Sigmoid colon (tissue), 7 donors: ENCODE measurements around the gene HOXD12. TPM values are rescaled to one million over a fixed set of nuclear protein-coding genes. Genes with fewer than 3 reads are reported as not detected.
A peak's percentile ranks its signal among the peaks of the same experiment; 100 is the strongest.

ENCODE experiments used
- DNase-seq: peaks from one replicate; pipeline ENCODE4 v3.0.0-alpha.2; 2019
- H3K27ac ChIP-seq, 4 donors: fragments of 200-600 bp; sonication (generic); one replicate each; pipeline ENCODE4 v1.5.1; 2016 to 2019; ENCODE audit warnings: mild to moderate bottlenecking in 1 of 4
- H3K27me3 ChIP-seq, 3 donors: fragments of 200-600 bp; sonication (generic); one replicate each; pipeline ENCODE4 v1.5.1; 2019; ENCODE audit warnings: mild to moderate bottlenecking in 1 of 3
- H3K36me3 ChIP-seq, 4 donors: fragments of 200-600 bp; sonication (generic); one replicate each; pipeline ENCODE4 v1.5.1; 2016 to 2019
- H3K4me1 ChIP-seq, 4 donors: fragments of 200-600 bp; sonication (generic); one replicate each; pipeline ENCODE4 v1.5.1; 2017 to 2019
- H3K4me3 ChIP-seq, 4 donors: fragments of 200-600 bp; sonication (generic); one replicate each; pipeline ENCODE4 v1.5.1; 2017 to 2019; ENCODE audit warnings: mild to moderate bottlenecking in 2 of 4, moderate library complexity in 1 of 4
- H3K9me3 ChIP-seq, 4 donors: fragments of 200-600 bp in 3 of 4; sonication (generic) in 3 of 4; one replicate each; pipeline versions ENCODE4 v1.5.1 to v1.6.1; 2013 to 2019
- EP300 ChIP-seq, 4 donors: sonication (generic); formaldehyde crosslinking; IDR thresholded peaks; one replicate each; pipeline ENCODE4 v1.6.1; 2017; ENCODE audit warnings: antibody characterized with exemption in 4 of 4
- POLR2A ChIP-seq, 2 donors: fragments of 450-650 bp; IDR thresholded peaks; one replicate each; pipeline ENCODE4 v1.6.1; 2016; ENCODE audit warnings: antibody characterized with exemption in 2 of 2, mild to moderate bottlenecking in 2 of 2, moderate library complexity in 2 of 2
- POLR2AphosphoS5 ChIP-seq, 4 donors: sonication (generic); formaldehyde crosslinking; IDR thresholded peaks; one replicate each; pipeline ENCODE4 v1.6.1; 2017; ENCODE audit warnings: antibody characterized with exemption in 4 of 4
- WGBS, 2 donors: extraction: QIAGEN DNeasy Blood & Tissue Kit; methylation state at CpG; one replicate each; pipeline ENCODE4 v1.1.7; 2013; 5-methylcytosine and 5-hydroxymethylcytosine counted together
- intact Hi-C: fragments of 100-400 bp; cut with DNase I; formaldehyde crosslinking; loops from one replicate; pipeline ENCODE4 v1.15.1; 2023
- polyA plus RNA-seq, 3 donors: library from polyadenylated mRNA; stranded (reverse); fragments of 200-250 nt; gene quantifications; one replicate each; pipeline ENCODE4 v1.2.3, GENCODE V29; 2013
- total RNA-seq, 4 donors: library from RNA; depleted of rRNA; stranded (reverse); fragments of >200 nt; gene quantifications; one replicate each; pipeline ENCODE4 v1.1.0, GENCODE V29; 2016
- TF ChIP-seq, protein P1 (sequence below), 4 experiments: fragments of 450-650 bp in 3 of 4; fragments of 200-600 bp in 1 of 4; IDR thresholded peaks; one replicate each; pipeline ENCODE4 v1.5.1; 2016 to 2019; ENCODE audit warnings: antibody characterized with exemption in 4 of 4, mild to moderate bottlenecking in 3 of 4, moderate library complexity in 2 of 4
- donor health status: healthy with polysubstance abuse.
- donor health status: Bipolar disorder and iron deficiency.
- donor health status: healthy.

HOXD12 gene
- total and polyA plus RNA-seq, 7 donors, result 0.15 to 1.8 (median 1.5) TPM; not detected in 3

- 31 to 53% methylated on average over 26 of the region's 26 CpGs for WGBS, 2 donors
- Histone ChIP-seq H3K4me3 (peak overlapping the region; percentile 51 to 65 (median 60)), H3K27ac (peak overlapping the region in 3 of 4 donors; percentile 92 to 96 (median 95)), H3K9me3 (no peaks in the 10 kb centered on the region), H3K4me1 (peaks cover 0 to 72% (median 46%) of the 10 kb centered on the region in 4 donors), H3K27me3 (peaks cover 0 to 77% (median 6%) of the 10 kb centered on the region in 3 donors), H3K36me3 (peaks cover 0 to 18% (median 0%) of the 10 kb centered on the region in 4 donors)
- no peak for DNase-seq
- intact Hi-C loops, result no loop called here
- TF ChIP-seq POLR2AphosphoS5 (IDR thresholded peaks at IDR 0.05), result no peak
- TF ChIP-seq, protein P1, sequence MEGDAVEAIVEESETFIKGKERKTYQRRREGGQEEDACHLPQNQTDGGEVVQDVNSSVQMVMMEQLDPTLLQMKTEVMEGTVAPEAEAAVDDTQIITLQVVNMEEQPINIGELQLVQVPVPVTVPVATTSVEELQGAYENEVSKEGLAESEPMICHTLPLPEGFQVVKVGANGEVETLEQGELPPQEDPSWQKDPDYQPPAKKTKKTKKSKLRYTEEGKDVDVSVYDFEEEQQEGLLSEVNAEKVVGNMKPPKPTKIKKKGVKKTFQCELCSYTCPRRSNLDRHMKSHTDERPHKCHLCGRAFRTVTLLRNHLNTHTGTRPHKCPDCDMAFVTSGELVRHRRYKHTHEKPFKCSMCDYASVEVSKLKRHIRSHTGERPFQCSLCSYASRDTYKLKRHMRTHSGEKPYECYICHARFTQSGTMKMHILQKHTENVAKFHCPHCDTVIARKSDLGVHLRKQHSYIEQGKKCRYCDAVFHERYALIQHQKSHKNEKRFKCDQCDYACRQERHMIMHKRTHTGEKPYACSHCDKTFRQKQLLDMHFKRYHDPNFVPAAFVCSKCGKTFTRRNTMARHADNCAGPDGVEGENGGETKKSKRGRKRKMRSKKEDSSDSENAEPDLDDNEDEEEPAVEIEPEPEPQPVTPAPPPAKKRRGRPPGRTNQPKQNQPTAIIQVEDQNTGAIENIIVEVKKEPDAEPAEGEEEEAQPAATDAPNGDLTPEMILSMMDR (IDR thresholded peaks at IDR 0.05), result no peak
- TF ChIP-seq EP300 (IDR thresholded peaks at IDR 0.05), result no peak
- TF ChIP-seq POLR2A (IDR thresholded peaks at IDR 0.05), result no peak
These were observed 9.8 kb downstream of the HOXD12 start for GRCh38 chr2:176109192-176109901.

DNA sequence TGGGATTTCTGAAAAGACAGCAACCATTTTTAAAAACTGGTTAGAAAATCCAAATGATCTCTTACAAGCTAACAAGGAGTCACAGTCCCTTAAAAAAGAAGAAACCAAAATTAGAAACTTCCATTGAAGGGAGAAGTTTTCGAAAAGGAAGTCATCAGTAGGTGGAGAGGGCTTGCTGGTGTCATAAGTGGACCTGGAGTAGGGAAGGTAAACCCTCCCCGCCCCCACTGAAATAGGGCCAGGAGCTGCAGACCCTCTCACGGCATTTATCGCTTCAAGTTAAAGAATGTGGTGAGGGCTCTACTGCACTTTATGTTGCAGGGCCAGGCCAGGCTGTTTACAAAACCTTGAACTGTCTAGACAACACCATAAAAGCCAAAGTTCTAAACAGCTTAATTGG is 10.4 kb downstream of the HOXD12 start:
- WGBS, 2 donors, result 43 to 51% methylated on average over 4 of the region's 4 CpGs
- Histone ChIP-seq H3K36me3 (peaks cover 0 to 18% (median 0%) of the 10 kb centered on the region in 4 donors), H3K4me3 (no peak overlapping the region), H3K4me1 (peaks cover 0 to 74% (median 44%) of the 10 kb centered on the region in 4 donors), H3K9me3 (no peaks in the 10 kb centered on the region), H3K27me3 (peaks cover 0 to 76% (median 5%) of the 10 kb centered on the region in 3 donors), H3K27ac (peak overlapping the region in 1 of 4 donors; percentile 92)
- intact Hi-C loops, result no loop called here
- no peak for DNase-seq
- TF ChIP-seq POLR2AphosphoS5 (IDR thresholded peaks at IDR 0.05) (no peak), POLR2A (IDR thresholded peaks at IDR 0.05) (no peak), EP300 (IDR thresholded peaks at IDR 0.05) (no peak)
- TF ChIP-seq, protein P1 (IDR thresholded peaks at IDR 0.05), result no peak

- Histone ChIP-seq H3K27ac (peak overlapping the region in 1 of 4 donors; percentile 92), H3K4me1 (peaks cover 0 to 74% (median 43%) of the 10 kb centered on the region in 4 donors), H3K9me3 (no peaks in the 10 kb centered on the region), H3K27me3 (peaks cover 0 to 73% (median 4%) of the 10 kb centered on the region in 3 donors), H3K4me3 (no peak overlapping the region), H3K36me3 (peaks cover 0 to 18% (median 0%) of the 10 kb centered on the region in 4 donors)
- TF ChIP-seq POLR2A (IDR thresholded peaks at IDR 0.05) (no peak), POLR2AphosphoS5 (IDR thresholded peaks at IDR 0.05) (peak in 1 of 4 donors; percentile 21)
- DNase-seq, result no peak
- intact Hi-C loops, result no loop called here
- WGBS, 2 donors, result 33 to 41% methylated on average over 7 of the region's 7 CpGs
These were observed 11.1 kb downstream of the HOXD12 start for GRCh38 chr2:176110415-176111308.

GRCh38 chr2:176111309-176111663 is 11.7 kb downstream of the HOXD12 start:
- peak overlapping the region in 3 of 4 donors; percentile 28 to 44 (median 41) for H3K27ac ChIP-seq
- peak overlapping the region in 2 of 4 donors; percentile 5 to 24 for H3K4me3 ChIP-seq
- TF ChIP-seq, protein P1 (IDR thresholded peaks at IDR 0.05), result peak; percentile 37 to 68 (median 59)
- TF ChIP-seq POLR2AphosphoS5 (IDR thresholded peaks at IDR 0.05), result peak in 1 of 4 donors; percentile 14
- no peak for TF ChIP-seq POLR2A (IDR thresholded peaks at IDR 0.05)
- H3K4me1 ChIP-seq, result peaks cover 0 to 69% (median 42%) of the 10 kb centered on the region in 4 donors
- peaks cover 0 to 73% (median 4%) of the 10 kb centered on the region in 3 donors for H3K27me3 ChIP-seq
- intact Hi-C loops, result no loop called here
- H3K36me3 ChIP-seq, result peaks cover 0 to 18% (median 0%) of the 10 kb centered on the region in 4 donors
- WGBS, 2 donors, result 3 to 9% methylated on average over 16 of the region's 16 CpGs
- DNase-seq, result no peak
- H3K9me3 ChIP-seq, result no peaks in the 10 kb centered on the region
